ENCODE results near the gene EIF3M.

EIF3M gene

DNA sequence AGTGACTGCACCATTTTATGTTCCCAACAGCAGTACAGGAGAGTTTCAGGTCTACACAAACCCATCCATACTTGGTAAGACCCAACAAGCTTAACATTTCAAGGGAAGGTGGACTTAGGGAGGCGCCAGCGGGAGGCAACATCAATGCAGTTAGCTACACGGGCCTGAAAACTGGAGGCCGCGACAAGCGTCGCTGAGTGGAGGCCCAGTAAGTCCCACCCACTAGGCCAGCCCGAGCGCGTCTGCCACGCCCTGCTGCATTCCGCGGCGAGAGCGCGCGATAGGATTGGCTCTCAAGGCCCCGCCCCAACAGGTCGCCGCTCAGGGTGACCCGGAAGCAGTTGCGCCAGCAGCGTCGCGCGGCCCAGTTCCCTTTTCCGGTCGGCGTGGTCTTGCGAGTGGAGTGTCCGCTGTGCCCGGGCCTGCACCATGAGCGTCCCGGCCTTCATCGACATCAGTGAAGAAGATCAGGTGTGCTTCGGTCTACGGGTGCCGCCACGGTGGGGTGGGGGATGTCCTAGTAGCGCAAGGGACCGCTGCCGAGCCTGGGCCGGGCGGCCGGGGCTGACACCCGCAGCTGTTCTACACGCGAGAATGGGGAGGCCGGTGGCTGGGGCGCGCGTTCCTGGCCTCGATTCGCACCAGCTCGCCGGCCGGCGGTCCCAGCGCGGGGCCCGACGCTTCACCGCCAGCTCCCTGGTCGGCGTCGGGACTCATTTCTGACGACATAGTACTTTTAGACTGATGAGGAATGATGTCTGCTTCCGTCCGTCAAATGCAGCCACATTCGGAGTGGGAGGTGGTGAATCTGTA lies at the start of gene EIF3M:
Gene EIF3M (plus strand): TSS at position 373 of the 813 bp plus-strand sequence. CDS start 57 bp downstream, at position 430.
- TF ChIP-seq POLR2A (IDR thresholded peaks at IDR 0.05; ENCODE audit: low read depth, low read length), result peak; percentile 85
- DNase-seq (ENCODE audit: insufficient read length, low spot score), result peak; percentile 89
- FAIRE-seq, result peak; percentile 90

DNA sequence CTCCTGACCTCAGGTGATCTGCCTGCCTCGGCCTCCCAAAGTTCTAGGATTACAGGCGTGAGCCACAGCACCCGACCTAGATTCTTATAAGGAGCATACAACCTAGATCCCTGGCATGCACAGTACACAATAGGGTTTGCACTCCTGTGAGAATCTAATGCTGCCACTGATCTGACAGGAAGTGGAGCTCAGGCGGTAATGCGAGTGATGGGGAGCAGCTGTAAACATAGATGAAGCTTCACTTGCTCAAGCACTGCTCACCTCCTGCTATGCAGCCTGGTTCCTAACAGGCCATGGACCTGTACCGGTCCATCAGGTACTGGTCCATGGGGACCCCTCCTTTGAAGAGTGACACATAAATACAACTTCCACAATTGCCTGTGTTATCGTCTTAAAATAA lies 44.8 kb upstream of the EIF3M start:
- FAIRE-seq (no peak), DNase-seq (ENCODE audit: insufficient read length, low spot score) (no peak)
- TF ChIP-seq POLR2A (IDR thresholded peaks at IDR 0.05; ENCODE audit: low read depth, low read length), result no peak

DNA sequence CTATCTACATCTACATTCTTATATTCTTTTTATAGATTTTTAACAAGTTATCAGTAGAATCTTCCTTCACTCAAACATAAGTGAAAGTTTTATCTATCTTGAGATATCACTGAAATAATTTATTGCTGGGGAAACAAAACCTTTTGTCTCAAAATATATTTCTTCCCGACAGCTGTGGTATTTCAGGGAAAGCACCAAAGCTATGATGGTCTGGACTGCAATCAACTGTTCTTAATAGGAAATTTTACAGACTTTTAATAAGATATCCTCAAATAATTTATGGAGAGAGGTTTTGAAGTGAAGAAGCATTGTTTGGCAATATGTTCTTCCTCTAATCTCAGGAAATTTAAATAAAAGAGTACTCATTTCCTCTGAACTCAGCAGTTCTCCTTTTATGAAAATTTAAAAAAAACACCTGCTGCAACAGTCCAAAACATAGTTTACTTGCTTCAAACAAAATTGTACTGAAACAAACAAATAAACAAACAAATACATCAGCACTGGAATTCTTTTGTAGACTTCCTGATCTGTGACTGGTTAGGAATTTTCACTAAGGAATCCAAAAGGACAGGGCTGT lies 33.9 kb upstream of the EIF3M start:
- no peak for TF ChIP-seq POLR2A (IDR thresholded peaks at IDR 0.05; ENCODE audit: low read depth, low read length)
- FAIRE-seq, result no peak
- DNase-seq (ENCODE audit: insufficient read length, low spot score), result no peak

DNA sequence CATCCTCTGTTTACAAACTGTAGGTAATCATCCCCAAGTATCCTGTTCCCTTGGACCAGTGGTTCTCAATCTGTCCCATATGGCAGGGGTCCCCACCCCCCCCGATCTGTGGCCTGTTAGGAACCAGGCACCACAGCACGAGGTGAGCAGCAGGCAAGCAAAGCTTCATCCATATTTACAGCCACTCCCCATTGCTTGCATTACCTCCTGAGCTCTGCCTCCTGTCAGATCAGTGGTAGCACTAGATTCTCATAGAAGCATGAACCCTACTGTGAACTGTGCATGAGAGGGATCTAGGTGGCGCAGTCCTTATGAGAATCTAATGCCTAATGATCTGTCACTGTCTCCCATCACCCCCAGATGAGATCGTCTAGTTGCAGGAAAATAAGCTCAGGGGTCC lies 33.4 kb upstream of the EIF3M start:
- DNase-seq (ENCODE audit: insufficient read length, low spot score), result no peak
- no peak for FAIRE-seq
- TF ChIP-seq POLR2A (IDR thresholded peaks at IDR 0.05; ENCODE audit: low read depth, low read length), result no peak

DNA sequence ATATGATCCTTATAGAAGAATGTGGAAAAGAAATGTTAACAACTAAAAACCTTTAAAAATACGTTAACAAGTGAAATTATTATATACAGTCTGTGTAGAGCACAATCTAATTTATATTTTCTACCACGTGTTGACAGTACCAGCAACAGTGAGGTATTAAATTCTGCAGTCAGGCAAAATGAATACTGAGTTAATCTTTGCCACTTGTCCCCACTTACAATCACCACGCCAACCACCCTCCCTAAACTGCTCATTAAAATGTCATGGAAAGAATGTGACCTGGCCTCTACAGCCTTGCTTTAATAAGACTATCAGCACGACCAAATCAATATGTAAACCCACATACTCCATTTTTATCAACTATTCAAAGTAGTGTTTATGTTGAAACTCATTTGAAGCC lies 28.5 kb upstream of the EIF3M start:
- TF ChIP-seq POLR2A (IDR thresholded peaks at IDR 0.05; ENCODE audit: low read depth, low read length), result no peak
- FAIRE-seq (no peak), DNase-seq (ENCODE audit: insufficient read length, low spot score) (no peak)

DNA sequence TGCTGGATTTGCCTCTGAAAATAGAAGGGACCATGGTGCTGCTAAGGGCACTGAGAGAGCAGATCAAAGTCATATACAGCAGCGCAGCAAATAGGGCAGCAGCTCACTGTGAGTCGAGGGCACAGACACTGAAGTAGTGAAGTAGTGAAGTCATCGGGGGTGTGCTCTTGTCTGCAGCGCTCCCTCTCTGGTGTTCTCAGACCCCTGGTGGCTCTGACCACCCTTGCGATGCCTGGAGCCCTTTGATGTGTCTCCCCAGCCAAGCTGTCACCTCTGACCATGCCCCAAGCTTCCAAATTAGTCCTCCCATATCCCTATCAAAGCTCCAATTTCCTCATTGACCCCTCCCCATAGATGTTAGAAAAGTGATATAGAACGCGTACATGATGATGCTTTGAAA lies 27.7 kb upstream of the EIF3M start:
- FAIRE-seq, result no peak
- DNase-seq (ENCODE audit: insufficient read length, low spot score), result no peak
- TF ChIP-seq POLR2A (IDR thresholded peaks at IDR 0.05; ENCODE audit: low read depth, low read length), result no peak

DNA sequence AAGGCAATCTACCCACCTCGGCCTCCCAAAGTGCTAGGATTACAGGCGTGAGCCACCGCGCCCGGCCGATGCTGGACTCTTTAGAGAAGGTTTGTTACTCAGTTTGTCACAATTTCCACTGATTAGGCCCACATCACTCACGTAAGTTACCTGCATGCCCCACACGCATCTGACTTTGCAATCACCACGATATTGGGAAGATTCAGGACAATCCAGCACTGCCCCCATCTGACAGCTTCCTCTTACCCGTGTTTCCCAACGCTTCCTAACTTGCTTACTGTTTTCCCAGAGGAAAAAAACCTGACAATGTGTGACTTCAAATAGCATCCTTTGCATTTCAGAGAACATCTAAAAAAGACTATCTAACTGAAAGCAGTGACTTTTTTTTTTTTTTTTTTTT lies 21.8 kb upstream of the EIF3M start:
- no peak for TF ChIP-seq POLR2A (IDR thresholded peaks at IDR 0.05; ENCODE audit: low read depth, low read length)
- FAIRE-seq, result no peak
- DNase-seq (ENCODE audit: insufficient read length, low spot score), result no peak

DNA sequence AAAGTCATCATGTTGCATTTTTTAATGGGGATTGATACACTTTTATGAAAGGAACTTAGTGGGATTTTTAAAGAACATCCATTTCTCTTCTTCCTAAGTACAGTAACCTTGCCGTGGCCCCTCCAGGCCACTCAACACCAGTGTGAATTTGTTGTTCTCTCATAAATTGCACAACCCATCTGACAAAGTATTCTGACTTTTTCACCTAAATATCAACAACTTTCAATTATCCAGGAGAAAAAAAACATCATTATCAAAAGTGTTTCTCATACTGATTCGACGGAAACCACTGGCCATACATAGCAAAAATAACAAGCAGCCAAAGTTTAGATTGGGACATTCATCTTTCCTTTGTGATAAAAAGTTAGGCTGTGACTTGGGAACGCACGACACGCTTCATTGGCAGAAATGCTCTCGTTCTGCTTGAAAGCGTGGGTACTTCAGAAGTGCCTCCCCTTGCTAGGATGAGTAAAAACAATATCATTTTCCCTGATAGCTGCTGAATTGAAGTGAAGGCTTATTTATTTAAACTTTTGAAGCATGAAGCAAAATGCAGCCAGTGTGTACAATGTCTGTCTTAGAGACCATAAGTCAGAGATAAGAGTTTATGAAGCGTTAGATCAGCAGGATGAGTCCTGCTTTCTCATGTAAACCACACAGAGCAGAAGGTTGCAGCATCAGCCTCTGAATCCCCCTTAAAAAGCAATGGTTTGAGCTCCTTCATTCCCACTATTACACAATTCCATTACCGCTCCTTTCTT lies 20.6 kb upstream of the EIF3M start:
- TF ChIP-seq POLR2A (IDR thresholded peaks at IDR 0.05; ENCODE audit: low read depth, low read length), result no peak
- FAIRE-seq, result no peak
- DNase-seq (ENCODE audit: insufficient read length, low spot score), result no peak

DNA sequence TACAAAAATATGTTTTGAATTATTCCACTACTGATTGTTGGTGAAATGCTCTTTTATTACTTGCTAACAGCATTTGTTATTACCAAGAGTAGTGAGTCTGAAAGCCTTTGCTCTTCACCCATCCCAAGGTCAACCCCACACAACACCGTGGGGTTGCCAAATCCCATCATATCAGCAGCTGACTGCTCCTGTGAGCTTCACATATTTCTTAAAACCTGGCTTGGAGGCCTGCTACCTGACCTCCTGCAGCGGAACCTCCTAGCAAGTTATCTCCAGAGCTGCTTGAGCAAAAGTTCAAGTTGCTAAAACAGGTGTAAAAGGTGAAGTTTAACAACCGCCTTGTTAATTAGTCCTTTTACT lies 20.1 kb upstream of the EIF3M start:
- TF ChIP-seq POLR2A (IDR thresholded peaks at IDR 0.05; ENCODE audit: low read depth, low read length), result no peak
- DNase-seq (ENCODE audit: insufficient read length, low spot score), result no peak
- no peak for FAIRE-seq

DNA sequence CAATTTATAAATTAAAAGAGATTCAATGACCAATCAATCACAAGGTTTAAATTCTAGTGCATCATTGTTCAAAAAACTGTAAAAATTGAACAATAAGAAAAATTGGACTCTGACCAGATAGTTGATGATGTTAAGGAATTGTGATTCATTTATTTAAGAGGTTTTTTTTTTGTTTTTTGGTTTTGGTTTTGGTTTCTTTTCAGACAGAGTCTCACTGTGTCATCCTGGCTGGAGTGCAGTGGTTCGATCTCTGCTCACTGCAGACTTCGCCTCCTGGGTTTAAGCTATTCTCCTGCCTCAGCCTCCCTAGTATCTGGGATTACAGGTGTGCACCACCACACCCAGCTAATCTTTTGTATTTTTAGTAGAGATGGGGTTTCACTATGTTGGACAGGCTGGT lies 17.1 kb upstream of the EIF3M start:
- DNase-seq (ENCODE audit: insufficient read length, low spot score) (no peak), FAIRE-seq (no peak)
- TF ChIP-seq POLR2A (IDR thresholded peaks at IDR 0.05; ENCODE audit: low read depth, low read length), result no peak

DNA sequence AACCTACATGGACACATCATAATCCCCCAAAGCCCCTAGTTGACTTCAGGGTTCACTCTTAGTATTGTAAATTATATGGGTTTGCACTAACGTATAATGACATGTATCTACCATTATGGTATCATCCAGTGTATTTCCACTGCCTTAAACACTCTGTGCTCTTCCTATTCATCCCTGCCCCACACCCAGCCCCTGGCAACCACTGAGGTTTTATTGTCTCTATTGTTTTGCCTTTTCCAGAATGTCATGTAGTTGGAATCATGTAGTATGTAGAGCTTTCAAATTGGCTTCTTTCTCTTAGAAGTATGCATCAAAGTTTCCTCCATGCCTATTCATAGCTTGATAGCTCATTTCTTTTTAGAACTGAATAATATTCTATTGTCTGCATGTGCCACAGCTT lies 16.5 kb upstream of the EIF3M start:
- FAIRE-seq, result no peak

DNA sequence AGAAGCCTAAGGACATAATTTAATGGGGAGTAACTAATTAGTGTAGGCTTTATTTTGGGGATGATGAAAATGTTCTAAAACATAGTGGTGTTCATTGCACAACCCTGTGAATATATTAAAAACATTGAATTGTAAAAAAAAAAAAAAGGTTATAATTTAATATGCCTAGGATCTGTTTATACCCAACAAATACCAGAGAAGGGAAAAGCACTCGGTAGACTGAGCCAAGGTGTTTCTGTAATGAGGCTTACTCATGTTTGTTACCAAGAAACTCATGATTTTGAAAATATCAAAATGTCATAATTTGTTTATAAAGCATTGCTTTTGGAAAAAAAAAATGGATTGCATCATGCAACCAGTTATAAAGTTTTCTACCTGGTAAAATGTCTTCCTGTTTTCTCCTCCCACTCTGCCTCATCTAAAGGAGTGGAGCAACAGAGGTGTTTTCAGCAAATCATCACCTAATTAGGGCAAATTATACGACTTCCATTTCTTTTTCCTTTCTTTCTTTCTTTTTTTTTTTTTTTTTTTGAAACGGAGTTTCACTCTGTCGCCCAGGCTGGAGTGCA lies 14.2 kb upstream of the EIF3M start:
- TF ChIP-seq POLR2A (IDR thresholded peaks at IDR 0.05; ENCODE audit: low read depth, low read length), result no peak
- FAIRE-seq, result no peak
- DNase-seq (ENCODE audit: insufficient read length, low spot score), result no peak

More for the DNA sequence above, 16.5 kb upstream of the EIF3M start:
- no peak for DNase-seq (ENCODE audit: insufficient read length, low spot score)
- TF ChIP-seq POLR2A (IDR thresholded peaks at IDR 0.05; ENCODE audit: low read depth, low read length), result no peak

DNA sequence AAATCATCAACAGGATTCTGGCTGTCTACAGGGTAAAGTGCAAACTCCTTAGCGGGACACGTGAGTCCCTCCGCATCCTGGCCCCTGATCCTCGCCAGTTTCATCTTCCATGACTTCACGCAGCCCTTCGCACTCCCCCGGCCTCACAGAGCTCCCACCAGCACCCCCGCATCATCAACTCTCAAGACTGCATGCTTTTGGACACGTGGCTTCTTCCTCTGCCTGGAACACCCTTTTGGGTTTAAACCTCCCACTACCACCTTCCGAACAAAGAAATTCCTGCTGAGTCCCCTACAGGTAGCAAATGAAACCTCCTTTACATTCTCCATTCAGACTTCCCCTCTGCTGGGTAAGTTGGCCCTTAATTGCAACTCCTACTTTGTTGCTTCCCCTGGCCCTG lies 12.6 kb upstream of the EIF3M start:
- DNase-seq (ENCODE audit: insufficient read length, low spot score) (no peak), FAIRE-seq (no peak)
- TF ChIP-seq POLR2A (IDR thresholded peaks at IDR 0.05; ENCODE audit: low read depth, low read length), result no peak

DNA sequence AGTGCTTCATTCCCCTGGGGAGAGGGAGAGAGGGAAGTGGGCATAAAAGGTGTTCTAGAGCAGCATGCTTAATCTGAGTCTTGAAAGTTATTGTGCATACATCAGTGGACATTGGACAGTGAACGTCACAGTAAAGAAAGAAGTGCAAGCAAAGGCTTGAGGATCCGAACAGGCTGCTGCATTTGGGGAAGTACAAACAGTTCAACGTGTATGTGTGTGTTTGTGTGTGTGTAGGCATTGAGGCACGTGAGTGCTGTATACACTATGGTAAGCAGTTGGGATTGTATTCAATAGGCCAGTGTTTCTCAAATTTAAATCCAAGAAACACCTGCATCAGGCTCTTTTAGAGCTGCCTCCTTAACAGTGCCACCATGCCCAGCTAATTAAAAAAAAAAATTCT lies 10.4 kb upstream of the EIF3M start:
- TF ChIP-seq POLR2A (IDR thresholded peaks at IDR 0.05; ENCODE audit: low read depth, low read length), result no peak
- no peak for DNase-seq (ENCODE audit: insufficient read length, low spot score)
- no peak for FAIRE-seq

Data from H54 (cell line).